Common myeloid progenitor, CD34-positive (primary cell): ENCODE data around the gene EEPD1.

Source experiments
- CTCF ChIA-PET: fragments of 350-600 bp; sonication (Branson Sonifier 250); formaldehyde crosslinking; loops from one replicate; lab custom pipeline; 2021; ENCODE audit warnings: antibody characterized with exemption; lab: Charles Lee
- POLR2A ChIA-PET: fragments of 350-600 bp; sonication (Branson Sonifier 250); formaldehyde crosslinking; loops from one replicate; lab custom pipeline; 2021; ENCODE audit warnings: antibody characterized with exemption; lab: Charles Lee
- DNase-seq, 3 donors: peaks; one replicate each; pipeline versions ENCODE4 v3.0.0 to v3.0.0-alpha.2; 2013
- H3K27ac ChIP-seq, 2 experiments: 1 replicate in 1 of 2; 2 replicates in 1 of 2; pipeline ENCODE4 v1.7.0; 2013; ENCODE audit warnings: inconsistent platforms in 2 of 2, low read length in 2 of 2, mild to moderate bottlenecking in 2 of 2, low read depth in 1 of 2, moderate library complexity in 1 of 2; ENCODE audit not compliant: severe bottlenecking in 2 of 2, insufficient read depth in 1 of 2, poor library complexity in 1 of 2
- H3K27me3 ChIP-seq, 5 experiments: replicated peaks in 2 of 5; 1 replicate in 3 of 5; 2 replicates in 2 of 5; pipeline versions ENCODE4 v1.6.1 to v1.7.0; 2013; ENCODE audit warnings: low read length in 4 of 5, mild to moderate bottlenecking in 2 of 5, moderate library complexity in 2 of 5, inconsistent platforms in 1 of 5; ENCODE audit not compliant: insufficient read depth in 5 of 5, control insufficient read depth in 4 of 5
- H3K36me3 ChIP-seq, 4 experiments: 1 replicate in 2 of 4; 2 replicates in 2 of 4; pipeline versions ENCODE4 v1.6.1 to v1.7.0; 2013; ENCODE audit warnings: low read length in 3 of 4, control low read depth in 1 of 4, mild to moderate bottlenecking in 1 of 4; ENCODE audit not compliant: control insufficient read depth in 4 of 4, insufficient read depth in 4 of 4
- H3K4me1 ChIP-seq, 4 experiments: 1 replicate in 3 of 4; 2 replicates in 1 of 4; pipeline versions ENCODE4 v1.6.1 to v1.7.1; 2013; ENCODE audit warnings: low read length in 3 of 4, mild to moderate bottlenecking in 3 of 4, control low read depth in 1 of 4, inconsistent platforms in 1 of 4, moderate library complexity in 1 of 4; ENCODE audit not compliant: control insufficient read depth in 4 of 4, insufficient read depth in 4 of 4; ENCODE audit errors: control extremely low read depth in 1 of 4
- H3K4me3 ChIP-seq, 7 experiments: 1 replicate in 4 of 7; 2 replicates in 3 of 7; pipeline versions ENCODE4 v1.5.1 to v1.7.0; 2013; ENCODE audit warnings: mild to moderate bottlenecking in 7 of 7, low read length in 6 of 7, moderate library complexity in 6 of 7, inconsistent platforms in 2 of 7, low read depth in 2 of 7, control low read depth in 1 of 7; ENCODE audit not compliant: insufficient read depth in 4 of 7, control insufficient read depth in 1 of 7; ENCODE audit errors: extremely low read depth in 1 of 7
- H3K9me3 ChIP-seq, 5 experiments: 1 replicate in 4 of 5; 2 replicates in 1 of 5; pipeline versions ENCODE4 v1.6.1 to v1.7.1; 2013; ENCODE audit warnings: low read length in 4 of 5, mild to moderate bottlenecking in 2 of 5, inconsistent platforms in 1 of 5, low read depth in 1 of 5, moderate library complexity in 1 of 5; ENCODE audit not compliant: control insufficient read depth in 4 of 5, insufficient read depth in 2 of 5; ENCODE audit errors: control extremely low read depth in 1 of 5
- WGBS: methylation state at CpG from one replicate; pipeline ENCODE4 v1.1.5; 2013; ENCODE audit not compliant: insufficient coverage; 5-methylcytosine and 5-hydroxymethylcytosine counted together

Gene EEPD1

GRCh38 chr7:36223851-36224250 is 70.8 kb downstream of the EEPD1 start:
- POLR2A ChIA-PET = no interaction called here
- CTCF ChIA-PET = interaction anchor here (1.0 to 1.3 kb wide), 3 partner anchors 10 to 66 kb away, joined by 3 to 5 read pairs (median 4); no protein-coding TSS in a partner anchor
- DNase-seq = no peak

GRCh38 chr7:36224934-36225858 is 72.1 kb downstream of the EEPD1 start:
- H3K27me3 ChIP-seq = no peaks in the 10 kb centered on the region
- peaks cover 0 to 2% (median 0%) of the 10 kb centered on the region in 4 experiments for H3K4me1 ChIP-seq
- ChIA-PET CTCF (no interaction called here), POLR2A (no interaction called here)
- DNase-seq = no peak
- no peaks in the 10 kb centered on the region for H3K9me3 ChIP-seq
- H3K36me3 ChIP-seq = no peaks in the 10 kb centered on the region
- no peak overlapping the region for H3K27ac ChIP-seq
- WGBS = 93% methylated on average over 8 of the region's 16 CpGs
- no peak overlapping the region for H3K4me3 ChIP-seq

More at GRCh38 chr7:36223851-36224250, 70.8 kb downstream of the EEPD1 start:
- Histone ChIP-seq H3K4me1 (peaks cover 0 to 2% (median 0%) of the 10 kb centered on the region in 4 experiments), H3K9me3 (no peaks in the 10 kb centered on the region), H3K27me3 (no peaks in the 10 kb centered on the region), H3K36me3 (no peaks in the 10 kb centered on the region), H3K27ac (no peak overlapping the region), H3K4me3 (no peak overlapping the region)

GRCh38 chr7:36226151-36226550 is 73.1 kb downstream of the EEPD1 start:
- ChIA-PET CTCF (interaction anchor here (0.7 kb wide), 1 partner anchor 20 kb away, joined by 3 read pairs; no protein-coding TSS in a partner anchor), POLR2A (no interaction called here)
- H3K9me3 ChIP-seq = no peaks in the 10 kb centered on the region
- no peak overlapping the region for H3K4me3 ChIP-seq
- H3K27ac ChIP-seq = no peak overlapping the region
- H3K27me3 ChIP-seq = no peaks in the 10 kb centered on the region
- no peaks in the 10 kb centered on the region for H3K36me3 ChIP-seq
- H3K4me1 ChIP-seq = peaks cover 0 to 2% (median 0%) of the 10 kb centered on the region in 4 experiments
- no CpG with 5 or more reads among the region's 7 CpGs for WGBS
- DNase-seq = no peak

- H3K27me3 ChIP-seq = no peaks in the 10 kb centered on the region
- ChIA-PET CTCF (no interaction called here), POLR2A (no interaction called here)
- no peak for DNase-seq
- H3K36me3 ChIP-seq = no peaks in the 10 kb centered on the region
- 90% methylated on average over 4 of the region's 5 CpGs for WGBS
- no peak overlapping the region for H3K27ac ChIP-seq
- H3K4me3 ChIP-seq = no peak overlapping the region
- peaks cover 0 to 2% (median 0%) of the 10 kb centered on the region in 4 experiments for H3K4me1 ChIP-seq
- H3K9me3 ChIP-seq = no peaks in the 10 kb centered on the region
Observed at GRCh38 chr7:36227223-36227622, 74.2 kb downstream of the EEPD1 start.

- Histone ChIP-seq H3K4me1 (peaks cover 0 to 2% (median 0%) of the 10 kb centered on the region in 4 experiments), H3K9me3 (no peaks in the 10 kb centered on the region)
- POLR2A ChIA-PET = no interaction called here
Observed at GRCh38 chr7:36228039-36228438, 75.0 kb downstream of the EEPD1 start.

GRCh38 chr7:36231406-36231805 is 78.4 kb downstream of the EEPD1 start:
- POLR2A ChIA-PET = no interaction called here
- no peaks in the 10 kb centered on the region for H3K4me1 ChIP-seq

More at GRCh38 chr7:36228039-36228438, 75.0 kb downstream of the EEPD1 start:
- H3K27ac ChIP-seq = no peak overlapping the region
- 96% methylated on average over 3 of the region's 4 CpGs for whole genome bisulfite sequencing
- no peaks in the 10 kb centered on the region for H3K36me3 ChIP-seq
- DNase-seq = no peak
- H3K27me3 ChIP-seq = no peaks in the 10 kb centered on the region
- CTCF ChIA-PET = no interaction called here
- no peak overlapping the region for H3K4me3 ChIP-seq

GRCh38 chr7:36232555-36232954 is 79.5 kb downstream of the EEPD1 start:
- POLR2A ChIA-PET = no interaction called here
- no peak overlapping the region for H3K27ac ChIP-seq
- CTCF ChIA-PET = interaction anchor here (0.6 to 1.3 kb wide), 2 partner anchors 19 to 201 kb away, joined by 4 to 5 read pairs; no protein-coding TSS in a partner anchor
- no peak for DNase-seq
- no peaks in the 10 kb centered on the region for H3K4me1 ChIP-seq
- peaks cover 0 to 7% (median 0%) of the 10 kb centered on the region in 4 experiments for H3K36me3 ChIP-seq
- 100% methylated on average over 1 of the region's 1 CpG for WGBS
- H3K4me3 ChIP-seq = no peak overlapping the region
- no peaks in the 10 kb centered on the region for H3K27me3 ChIP-seq
- H3K9me3 ChIP-seq = no peaks in the 10 kb centered on the region

More at GRCh38 chr7:36231406-36231805, 78.4 kb downstream of the EEPD1 start:
- no peak overlapping the region for H3K4me3 ChIP-seq
- WGBS = 98% methylated on average over 6 of the region's 6 CpGs
- CTCF ChIA-PET = interaction anchor here (1.3 kb wide), 1 partner anchor 33 kb away, joined by 4 read pairs; no protein-coding TSS in a partner anchor
- H3K36me3 ChIP-seq = no peaks in the 10 kb centered on the region
- no peaks in the 10 kb centered on the region for H3K27me3 ChIP-seq
- DNase-seq = no peak
- no peaks in the 10 kb centered on the region for H3K9me3 ChIP-seq
- H3K27ac ChIP-seq = no peak overlapping the region
